A549 (cell line): Measurements from ENCODE around the gene CFAP43. TPM values are rescaled to one million over a fixed set of nuclear protein-coding genes. Genes with fewer than 3 reads are reported as not detected.

Source experiments
- ATAC-seq, 2 experiments: fragments of 200-7000 bp in 1 of 2; fragments of >200 bp in 1 of 2; cut with Nextera tagmentation in 1 of 2; cut with Tn5 transposase in 1 of 2; 3 replicates each; pipeline versions ENCODE4 v1.8.0 to v1.9.1; 2018 to 2020; ENCODE audit warnings: mild to moderate bottlenecking in 1 of 2, moderate library complexity in 1 of 2
- CTCF ChIA-PET: fragments of 300-600 bp; sonication (Branson Sonifier 250); formaldehyde crosslinking; extraction: SDS; loops from one replicate; lab custom pipeline; 2021; ENCODE audit warnings: antibody characterized with exemption, inconsistent platforms; lab: Yijun Ruan, JAX
- POLR2A ChIA-PET: fragments of 350-600 bp; formaldehyde crosslinking; extraction: SDS; loops from one replicate; lab custom pipeline; 2021; ENCODE audit warnings: antibody characterized with exemption, inconsistent platforms; lab: Yijun Ruan, JAX
- DNase-seq, 2 experiments: peaks; one replicate each; pipeline versions ENCODE4 v3.0.0 to v3.0.0-alpha.2; 2011 to 2016; ENCODE audit warnings: low read depth in 1 of 2, low spot score in 1 of 2
- FAIRE-seq: peaks from 2 replicates; lab custom pipeline; 2011; peaks lifted over from hg19 to GRCh38; lab: Jason Lieb, UNC
- H3K27ac ChIP-seq, 2 experiments: fragments of >200 bp; sonication (Bioruptor Twin); formaldehyde crosslinking; 3 replicates each; pipeline ENCODE4 v1.5.1; 2016 to 2017
- H3K4me1 ChIP-seq: fragments of >200 bp; sonication (Bioruptor Twin); formaldehyde crosslinking; 3 replicates; pipeline ENCODE4 v1.6.1; 2016
- H3K4me2 ChIP-seq: fragments of >200 bp; sonication (Bioruptor Twin); formaldehyde crosslinking; 3 replicates; pipeline ENCODE4 v1.6.1; 2016
- H3K4me3 ChIP-seq: fragments of >200 bp; sonication (Bioruptor Twin); formaldehyde crosslinking; 3 replicates; pipeline ENCODE4 v1.5.1; 2016
- H3K9me3 ChIP-seq: fragments of >200 bp; sonication (Bioruptor Twin); formaldehyde crosslinking; 3 replicates; pipeline ENCODE4 v1.6.1; 2016
- CEBPB ChIP-seq, 2 experiments: fragments of >200 bp in 1 of 2; sonication (Bioruptor Twin) in 1 of 2; formaldehyde crosslinking in 1 of 2; IDR thresholded peaks; 2 replicates each; pipeline ENCODE4 v1.6.1; 2012 to 2016
- CHD4 ChIP-seq: fragments of 200-600 bp; sonication (generic); IDR thresholded peaks from 2 replicates; pipeline ENCODE4 v1.6.1; 2016; ENCODE audit warnings: antibody characterized with exemption, mild to moderate bottlenecking, borderline replicate concordance
- E2F6 ChIP-seq: IDR thresholded peaks from 2 replicates; pipeline ENCODE4 v1.6.1; 2012; ENCODE audit warnings: low read depth, borderline replicate concordance
- EHF ChIP-seq: fragments of 250-450 bp; sonication (Bioruptor Pico); IDR thresholded peaks from 2 replicates; pipeline ENCODE4 v1.5.0; 2020; ENCODE audit warnings: mild to moderate bottlenecking
- ELK1 ChIP-seq: fragments of 150-350 bp; IDR thresholded peaks from 2 replicates; pipeline ENCODE4 v1.6.1; 2014; ENCODE audit warnings: low read depth, mild to moderate bottlenecking, low read length
- EP300 ChIP-seq, 2 experiments: fragments of >200 bp; sonication (Bioruptor Twin); formaldehyde crosslinking; IDR thresholded peaks; 2 replicates in 1 of 2; 3 replicates in 1 of 2; pipeline ENCODE4 v1.6.1; 2016 to 2017
- FOSB ChIP-seq: fragments of 250-450 bp; sonication (Bioruptor Pico); IDR thresholded peaks from 2 replicates; pipeline ENCODE4 v1.5.0; 2020; ENCODE audit warnings: mild to moderate bottlenecking, moderate library complexity
- GATA3 ChIP-seq: IDR thresholded peaks from 2 replicates; pipeline ENCODE4 v1.6.1; 2012; ENCODE audit warnings: borderline replicate concordance
- HES2 ChIP-seq: fragments of >200 bp; sonication (Bioruptor Twin); formaldehyde crosslinking; IDR thresholded peaks from 2 replicates; pipeline ENCODE4 v1.6.1; 2016
- HMGXB4 ChIP-seq: fragments of 250-450 bp; sonication (Bioruptor Pico); IDR thresholded peaks from 2 replicates; pipeline ENCODE4 v1.5.0; 2021; ENCODE audit warnings: mild to moderate bottlenecking, moderate library complexity, borderline replicate concordance
- HOXB5 ChIP-seq: fragments of 250-450 bp; sonication (Bioruptor Pico); IDR thresholded peaks from 2 replicates; pipeline ENCODE4 v1.5.0; 2020; ENCODE audit warnings: mild to moderate bottlenecking, moderate library complexity
- JUNB ChIP-seq: fragments of >200 bp; sonication (Bioruptor Twin); formaldehyde crosslinking; IDR thresholded peaks from 2 replicates; pipeline ENCODE4 v1.6.1; 2016
- MAFK ChIP-seq: fragments of 450-650 bp; IDR thresholded peaks from 2 replicates; pipeline ENCODE4 v1.6.1; 2014; ENCODE audit not compliant: partially characterized antibody
- MYC ChIP-seq: IDR thresholded peaks from 2 replicates; pipeline ENCODE4 v1.6.1; 2012; ENCODE audit warnings: mild to moderate bottlenecking, inconsistent platforms, low read length, improper control_type of control experiment, borderline replicate concordance
- PBX3 ChIP-seq: IDR thresholded peaks from 2 replicates; pipeline ENCODE4 v1.6.1; 2012
- PHF8 ChIP-seq: fragments of 200-600 bp; sonication (generic); IDR thresholded peaks from 2 replicates; pipeline ENCODE4 v1.6.1; 2016; ENCODE audit warnings: low read depth, mild to moderate bottlenecking, antibody characterized with exemption, moderate library complexity, borderline replicate concordance
- POLR2AphosphoS2 ChIP-seq: conservative IDR thresholded peaks from 2 replicates; pipeline ENCODE4 v1.6.1; 2012; ENCODE audit warnings: low read length, improper control_type of control experiment, inconsistent platforms
- ZSCAN20 ChIP-seq: fragments of 250-450 bp; sonication (Bioruptor Pico); IDR thresholded peaks from 2 replicates; pipeline ENCODE4 v1.8.0; 2022; ENCODE audit warnings: mild to moderate bottlenecking, moderate library complexity
- WGBS: methylation state at CpG from one replicate; pipeline ENCODE4 v1.1.6; 2017; ENCODE audit errors: missing lambda C conversion rate; 5-methylcytosine and 5-hydroxymethylcytosine counted together
- polyA plus RNA-seq, 4 experiments: library from polyadenylated mRNA; depleted of rRNA in 3 of 4; stranded (reverse); fragments of >200 nt; fragmentation: RNase III in 1 of 4; extraction: RNeasy Plus Mini Kit Qiagen cat#74134 plus additional on column Dnase treatment in 1 of 4; gene quantifications; 2 replicates in 3 of 4; 3 replicates in 1 of 4; pipeline ENCODE4 v1.2.3, GENCODE V29; 2011 to 2017

The CFAP43 gene
- polyA plus RNA-seq, 2 of the 4 experiments (the other 2 are of a cell fraction): 0.31 to 0.75 TPM

GRCh38 chr10:104273899-104274575, 41.9 kb upstream of the CFAP43 start:
- Histone ChIP-seq H3K4me1 (peaks cover 8% of the 10 kb centered on the region; the same call in 1 of the 3 replicates), H3K4me2 (peak overlapping the region; percentile 67), H3K27ac (peak overlapping the region; percentile 29 to 76; a peak in 4 of 6 replicates), H3K4me3 (no peak overlapping the region)
- no peak for FAIRE-seq
- no peak for TF ChIP-seq GATA3
- no peak for TF ChIP-seq EHF (CRISPR knock-in tag)
- TF ChIP-seq PHF8: no peak
- no peak for TF ChIP-seq MAFK
- TF ChIP-seq CHD4: no peak
- no peak for TF ChIP-seq FOSB (CRISPR knock-in tag)
- TF ChIP-seq E2F6: no peak
- TF ChIP-seq JUNB: no peak
- no peak for TF ChIP-seq PBX3
- no peak for TF ChIP-seq HMGXB4 (CRISPR knock-in tag)
- TF ChIP-seq HES2: no peak
- TF ChIP-seq, all 56 proteins: peak for 0
- ChIA-PET CTCF (interaction anchor here (0.6 to 11.8 kb wide), 32 partner anchors 8 to 386 kb away, joined by 3 to 260 read pairs (median 4); partner anchors contain the start of genes CFAP58 and ITPRIP), POLR2A (interaction anchor here (0.7 to 1.3 kb wide), 5 partner anchors 10 to 152 kb away, joined by 3 to 6 read pairs (median 3); partner anchors contain the start of genes GSTO1, ITPRIP and SFR1)
- 79% methylated on average over 4 of the region's 4 CpGs for whole genome bisulfite sequencing
- DNase-seq (no peak), ATAC-seq (no peak)
- H3K9me3 ChIP-seq: no peaks in the 10 kb centered on the region

- DNase-seq (no peak), FAIRE-seq (no peak), ATAC-seq (no peak)
- TF ChIP-seq MAFK: no peak
- no peak for TF ChIP-seq EP300 (IDR thresholded peaks at IDR 0.05)
- no peak for TF ChIP-seq POLR2AphosphoS2
- TF ChIP-seq HOXB5: no peak
- TF ChIP-seq CEBPB (IDR thresholded peaks at IDR 0.05): no peak
- TF ChIP-seq ZSCAN20: no peak
- TF ChIP-seq FOSB (CRISPR knock-in tag): no peak
- no peak for TF ChIP-seq MYC
- no peak for TF ChIP-seq ELK1
- H3K4me2 ChIP-seq: no peak overlapping the region
- H3K4me3 ChIP-seq: no peak overlapping the region
- 47% methylated on average over 1 of the region's 1 CpG for WGBS
- CTCF ChIA-PET: interaction anchor here (0.6 to 11.8 kb wide), 10 partner anchors 16 to 365 kb away, joined by 4 to 260 read pairs (median 16); partner anchors contain the start of genes CFAP58 and ITPRIP
- no peaks in the 10 kb centered on the region for H3K9me3 ChIP-seq
- peaks cover 8% of the 10 kb centered on the region; the same call in 1 of the 3 replicates for H3K4me1 ChIP-seq
- POLR2A ChIA-PET: no interaction called here
- H3K27ac ChIP-seq: no peak overlapping the region
Measured at GRCh38 chr10:104273286-104273685, 41.1 kb upstream of the CFAP43 start.
